IgD-negative memory B cell (primary cell): ENCODE data around the gene PLS3. TPM values are rescaled to one million over a fixed set of nuclear protein-coding genes. Genes with fewer than 3 reads are reported as not detected.
"Not testable (repeated sequence)": the region's sequence is repeated elsewhere in the genome, so short reads cannot be mapped to it uniquely, and the experiment has no call there.

Experiments used
- H3K27ac Mint-ChIP-seq, 3 donors: one replicate each; pipeline ENCODE4 v1.8.0; 2020 to 2022; ENCODE audit warnings: mild to moderate bottlenecking in 3 of 3, mixed read lengths in 3 of 3, moderate library complexity in 1 of 3
- H3K27me3 Mint-ChIP-seq: one replicate; pipeline ENCODE4 v1.8.0; 2021; ENCODE audit warnings: mixed read lengths
- H3K36me3 Mint-ChIP-seq: one replicate; pipeline ENCODE4 v1.8.0; 2020; ENCODE audit warnings: mild to moderate bottlenecking, mixed read lengths
- H3K4me1 Mint-ChIP-seq, 3 donors: one replicate each; pipeline ENCODE4 v1.8.0; 2020 to 2022; ENCODE audit warnings: mixed read lengths in 3 of 3, mild to moderate bottlenecking in 1 of 3
- H3K4me3 Mint-ChIP-seq, 4 donors: one replicate each; pipeline ENCODE4 v1.8.0; 2020 to 2022; ENCODE audit warnings: mild to moderate bottlenecking in 4 of 4, mixed read lengths in 4 of 4, moderate library complexity in 3 of 4
- H3K9me3 Mint-ChIP-seq, 3 donors: one replicate each; pipeline ENCODE4 v1.8.0; 2020 to 2021; ENCODE audit warnings: mixed read lengths in 3 of 3, mild to moderate bottlenecking in 1 of 3
- polyA plus RNA-seq: library from polyadenylated mRNA; unstranded; fragments of 300-500 nt; fragmentation: Illumina TruSeq; gene quantifications from one replicate; pipeline ENCODE4 v1.2.3, GENCODE V29; 2021

PLS3 gene
- polyA plus RNA-seq, 1 donor from 2014 or later = not detected

DNA sequence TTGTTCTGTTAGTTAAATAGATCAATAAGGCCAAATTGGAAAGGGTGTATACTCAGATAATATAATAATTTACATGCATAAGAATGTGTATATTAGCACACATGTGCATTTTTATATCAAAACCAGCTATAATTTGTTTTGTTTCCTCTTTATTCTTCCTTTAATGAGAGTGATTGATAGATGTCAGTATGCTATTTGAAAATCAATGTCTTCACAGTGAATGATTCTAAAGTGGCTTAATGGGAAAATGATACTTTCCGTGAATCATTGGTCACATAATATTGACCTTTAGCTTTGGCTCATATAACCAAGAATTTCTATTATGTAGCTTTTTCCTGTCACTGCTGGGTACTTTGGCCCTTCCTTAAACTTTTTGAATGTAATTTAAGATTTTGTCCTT, 48.6 kb downstream of the PLS3 start:
- H3K27me3 Mint-ChIP-seq = peaks cover 1% of the 10 kb centered on the region
- no peaks in the 10 kb centered on the region for H3K36me3 Mint-ChIP-seq
- H3K4me3 Mint-ChIP-seq = no peak overlapping the region
- no peak overlapping the region for H3K27ac Mint-ChIP-seq
- H3K9me3 Mint-ChIP-seq = no peaks in the 10 kb centered on the region
- H3K4me1 Mint-ChIP-seq = no peaks in the 10 kb centered on the region

DNA sequence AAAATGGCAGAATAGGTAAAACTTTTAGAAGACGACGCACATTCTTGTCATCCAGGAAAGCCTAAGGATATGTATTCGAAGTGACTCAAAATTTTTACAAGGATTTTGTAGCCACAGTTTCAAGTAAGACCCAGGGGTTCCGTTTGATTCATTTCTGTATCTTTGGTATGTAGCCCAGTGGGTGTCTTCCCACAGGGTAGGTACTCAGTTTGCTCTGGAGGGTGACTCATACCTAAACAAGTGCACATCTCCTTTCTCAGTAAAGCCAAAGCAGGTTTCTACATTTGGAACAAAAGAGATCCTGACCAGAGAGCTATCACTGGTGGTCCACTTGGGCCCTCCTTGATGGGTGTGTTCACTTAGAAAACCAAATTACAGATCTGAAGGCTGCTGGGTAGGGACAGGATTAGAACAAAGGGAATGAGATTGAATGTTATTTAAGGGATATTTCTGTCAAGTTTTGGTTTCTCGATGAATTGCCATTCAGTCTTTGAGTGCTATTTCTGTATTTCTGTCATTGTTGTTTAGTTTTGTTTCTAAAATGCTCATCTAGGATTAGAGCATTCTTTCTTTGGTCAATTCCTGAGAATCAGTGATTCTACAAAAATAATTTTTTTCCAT, 56.1 kb downstream of the PLS3 start:
- Mint-ChIP-seq H3K27ac (no peak overlapping the region), H3K36me3 (no peaks in the 10 kb centered on the region), H3K27me3 (peaks cover 3% of the 10 kb centered on the region), H3K4me1 (no peaks in the 10 kb centered on the region), H3K9me3 (no peaks in the 10 kb centered on the region), H3K4me3 (no peak overlapping the region)

- H3K4me1 Mint-ChIP-seq = no peaks in the 10 kb centered on the region
- no peak overlapping the region for H3K4me3 Mint-ChIP-seq
- no peaks in the 10 kb centered on the region for H3K27me3 Mint-ChIP-seq
- no peak overlapping the region for H3K27ac Mint-ChIP-seq
- H3K9me3 Mint-ChIP-seq = no peaks in the 10 kb centered on the region
- no peaks in the 10 kb centered on the region for H3K36me3 Mint-ChIP-seq
These were observed 61.6 kb downstream of the PLS3 start for GRCh38 chrX:115622534-115622933.

DNA sequence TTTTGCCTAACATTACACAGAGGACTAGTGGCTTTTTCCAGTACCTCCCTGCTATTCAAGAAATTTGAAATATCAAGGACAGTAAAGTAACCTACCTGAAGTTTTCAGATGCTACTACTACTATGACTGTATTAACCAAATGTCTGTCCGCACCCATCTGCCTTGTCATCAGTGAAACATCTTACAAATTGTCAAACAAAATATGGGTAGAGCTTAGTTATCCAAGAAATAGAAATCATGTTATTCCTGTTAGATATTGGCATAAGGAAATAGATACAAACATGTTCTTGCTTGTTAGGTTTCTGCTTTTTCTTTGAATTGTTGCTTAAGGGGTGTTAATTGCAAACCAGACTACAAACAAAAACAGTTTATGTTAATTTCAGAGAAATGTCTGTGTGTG, 63.9 kb downstream of the PLS3 start:
- Mint-ChIP-seq H3K4me3 (no peak overlapping the region), H3K27ac (no peak overlapping the region), H3K4me1 (no peaks in the 10 kb centered on the region), H3K36me3 (no peaks in the 10 kb centered on the region), H3K27me3 (no peaks in the 10 kb centered on the region), H3K9me3 (no peaks in the 10 kb centered on the region)

DNA sequence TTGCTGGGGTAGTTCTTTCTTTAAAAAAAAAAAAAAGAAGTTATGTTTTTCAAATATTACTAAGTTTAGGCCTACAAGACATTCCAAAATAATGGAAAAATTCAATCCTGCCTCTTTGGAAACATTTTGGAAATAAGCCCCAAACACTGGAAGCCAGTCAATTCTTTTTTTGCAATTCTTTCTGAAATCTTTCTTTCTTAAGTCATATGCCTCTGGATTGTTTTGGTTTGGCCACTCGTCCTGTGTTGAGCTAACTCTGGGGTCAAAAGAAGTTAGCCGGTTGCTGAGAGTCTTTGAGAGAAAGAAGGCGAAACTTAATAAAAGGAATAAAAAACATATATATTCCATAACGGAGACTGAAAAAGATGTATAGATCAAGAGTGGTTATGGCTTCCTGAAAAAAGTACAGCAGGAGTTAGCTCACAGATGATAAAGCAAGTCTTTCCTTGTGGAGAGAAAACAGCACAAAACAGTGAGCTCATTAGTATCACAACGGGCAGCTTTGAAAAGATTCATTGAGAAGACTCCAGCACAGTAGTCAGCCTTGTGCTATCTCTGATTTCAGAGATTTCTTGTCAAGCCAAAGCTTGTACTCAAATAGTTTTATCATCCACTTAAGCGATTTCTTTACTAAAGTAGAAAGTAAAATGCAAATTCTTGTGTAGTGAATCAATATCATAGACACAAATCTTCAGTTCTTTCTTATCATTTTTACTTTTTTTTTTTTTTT, 64.8 kb downstream of the PLS3 start:
- Mint-ChIP-seq H3K27ac (no peak overlapping the region), H3K36me3 (no peaks in the 10 kb centered on the region), H3K27me3 (peaks cover 1% of the 10 kb centered on the region), H3K4me3 (no peak overlapping the region), H3K9me3 (no peaks in the 10 kb centered on the region), H3K4me1 (no peaks in the 10 kb centered on the region)

GRCh38 chrX:115630204-115630603, 69.2 kb downstream of the PLS3 start:
- Mint-ChIP-seq H3K27me3 (peaks cover 1% of the 10 kb centered on the region), H3K36me3 (no peaks in the 10 kb centered on the region), H3K4me3 (no peak overlapping the region), H3K9me3 (peaks cover 0 to 1% (median 0%) of the 10 kb centered on the region in 3 donors), H3K27ac (no peak overlapping the region), H3K4me1 (no peaks in the 10 kb centered on the region)

- no peak overlapping the region for H3K27ac Mint-ChIP-seq
- no peak overlapping the region for H3K4me3 Mint-ChIP-seq
- H3K27me3 Mint-ChIP-seq = peaks cover 1% of the 10 kb centered on the region
- H3K9me3 Mint-ChIP-seq = peaks cover 0 to 1% (median 0%) of the 10 kb centered on the region in 3 donors
- H3K4me1 Mint-ChIP-seq = no peaks in the 10 kb centered on the region
- no peaks in the 10 kb centered on the region for H3K36me3 Mint-ChIP-seq
These were observed 71.5 kb downstream of the PLS3 start for GRCh38 chrX:115632455-115632854.

- H3K4me1 Mint-ChIP-seq, H3K4me3 Mint-ChIP-seq, H3K27ac Mint-ChIP-seq, H3K27me3 Mint-ChIP-seq, H3K9me3 Mint-ChIP-seq, H3K36me3 Mint-ChIP-seq: not testable (repeated sequence)
These were observed 72.4 kb downstream of the PLS3 start for GRCh38 chrX:115633397-115633796.

DNA sequence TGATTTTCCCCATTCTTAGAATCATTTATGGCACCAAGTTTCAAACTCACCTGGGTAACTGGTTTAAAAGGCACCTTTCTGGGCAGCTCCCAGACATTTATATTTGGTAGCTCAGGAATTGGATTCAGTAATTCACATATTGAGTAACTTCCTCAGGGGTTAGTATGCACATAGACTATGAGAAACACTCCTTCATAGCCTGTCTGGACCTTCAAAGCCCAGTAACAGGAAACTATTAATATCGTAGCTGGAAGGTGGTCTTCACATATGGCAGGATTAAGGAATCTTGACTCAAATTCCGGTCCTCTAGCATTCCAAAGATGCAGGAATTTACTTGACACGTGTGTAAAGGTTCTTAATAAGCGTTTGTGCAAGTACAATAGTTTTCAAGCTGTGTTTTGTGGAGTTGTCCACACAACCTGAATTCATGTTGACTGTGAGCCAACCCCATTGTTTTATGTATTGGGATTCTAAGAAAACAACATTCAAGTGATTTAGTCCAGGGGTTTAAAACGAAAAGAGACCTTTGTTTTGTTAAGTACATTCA, 78.4 kb downstream of the PLS3 start:
- Mint-ChIP-seq H3K27me3 (peaks cover 4% of the 10 kb centered on the region), H3K27ac (no peak overlapping the region), H3K9me3 (no peaks in the 10 kb centered on the region), H3K4me3 (no peak overlapping the region), H3K4me1 (peaks cover 0 to 1% (median 0%) of the 10 kb centered on the region in 3 donors), H3K36me3 (no peaks in the 10 kb centered on the region)

GRCh38 chrX:115642311-115642710, 81.3 kb downstream of the PLS3 start:
- Mint-ChIP-seq H3K4me3 (no peak overlapping the region), H3K9me3 (no peaks in the 10 kb centered on the region), H3K27me3 (peaks cover 4% of the 10 kb centered on the region), H3K4me1 (peaks cover 0 to 1% (median 0%) of the 10 kb centered on the region in 3 donors), H3K36me3 (no peaks in the 10 kb centered on the region), H3K27ac (no peak overlapping the region)

- no peaks in the 10 kb centered on the region for H3K36me3 Mint-ChIP-seq
- H3K27me3 Mint-ChIP-seq = peaks cover 4% of the 10 kb centered on the region
- H3K4me1 Mint-ChIP-seq = peaks cover 0 to 1% (median 0%) of the 10 kb centered on the region in 3 donors
- no peaks in the 10 kb centered on the region for H3K9me3 Mint-ChIP-seq
- no peak overlapping the region for H3K4me3 Mint-ChIP-seq
- no peak overlapping the region for H3K27ac Mint-ChIP-seq
These were observed 82.0 kb downstream of the PLS3 start for GRCh38 chrX:115642895-115643530.

DNA sequence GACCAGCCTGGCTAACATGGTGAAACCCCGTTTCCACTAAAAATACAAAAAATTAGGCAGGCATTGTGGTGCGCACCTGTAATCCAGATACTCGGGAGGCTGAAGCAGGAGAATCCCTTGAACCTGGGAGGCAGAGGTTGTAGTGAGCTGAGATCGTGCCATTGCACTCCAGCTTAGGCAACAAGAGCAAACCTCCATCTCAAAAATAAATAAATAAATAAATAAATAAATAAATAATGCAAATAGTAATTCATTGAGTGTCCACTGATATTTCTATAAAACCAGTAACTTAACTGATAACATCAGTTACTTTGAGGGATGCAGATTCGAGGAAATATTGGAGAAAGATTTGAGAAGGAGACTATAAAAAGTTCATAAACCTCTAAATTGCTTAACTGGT, 83.4 kb downstream of the PLS3 start:
- H3K4me3 Mint-ChIP-seq, H3K4me1 Mint-ChIP-seq, H3K36me3 Mint-ChIP-seq, H3K27ac Mint-ChIP-seq, H3K9me3 Mint-ChIP-seq, H3K27me3 Mint-ChIP-seq: not testable (repeated sequence)

DNA sequence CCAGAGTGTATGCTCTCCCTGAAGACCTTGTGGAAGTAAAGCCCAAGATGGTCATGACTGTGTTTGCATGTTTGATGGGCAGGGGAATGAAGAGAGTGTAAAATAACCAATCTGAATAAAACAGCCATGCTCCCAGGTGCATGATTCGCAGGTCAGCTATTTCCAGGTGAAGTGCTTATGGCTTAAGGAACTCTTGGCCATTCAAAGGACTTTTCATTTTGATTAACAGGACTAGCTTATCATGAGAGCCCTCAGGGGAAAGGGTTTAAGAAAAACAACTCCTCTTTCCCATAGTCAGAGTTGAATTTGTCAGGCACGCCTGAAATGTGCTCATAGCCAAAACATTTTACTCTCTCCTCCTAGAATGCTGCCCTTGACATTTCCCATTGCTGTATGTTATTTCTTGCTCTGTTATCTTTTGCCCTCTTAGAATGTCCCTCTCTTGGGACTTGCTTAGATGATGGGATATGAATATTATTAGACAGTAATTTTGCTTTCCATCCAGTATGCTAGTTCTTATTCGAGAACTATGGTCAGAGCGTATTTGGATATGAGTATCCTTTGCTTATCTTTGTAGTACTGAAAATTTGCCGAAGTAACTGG, 88.6 kb downstream of the PLS3 start:
- Mint-ChIP-seq H3K9me3 (no peaks in the 10 kb centered on the region), H3K27ac (no peak overlapping the region), H3K27me3 (no peaks in the 10 kb centered on the region), H3K4me3 (no peak overlapping the region), H3K36me3 (no peaks in the 10 kb centered on the region), H3K4me1 (no peaks in the 10 kb centered on the region)

DNA sequence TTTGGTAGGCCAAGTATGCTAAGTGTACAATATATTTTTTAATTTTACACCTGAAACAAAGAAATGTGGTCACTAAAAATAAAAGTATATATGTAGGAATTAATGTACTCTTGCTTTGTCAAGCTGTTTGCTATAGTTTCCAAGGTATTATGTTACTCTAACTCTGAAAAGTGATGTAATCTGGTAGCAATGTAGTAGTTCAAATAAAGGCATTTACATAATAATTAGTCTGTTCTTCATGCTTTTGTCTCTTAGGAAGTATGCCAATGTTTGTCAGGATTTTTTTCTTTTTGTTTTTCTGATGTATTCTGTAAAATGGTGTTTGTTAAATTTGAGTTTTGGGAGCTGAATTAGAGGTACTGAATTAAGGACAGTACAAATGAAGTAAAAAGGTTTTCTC, 89.5 kb downstream of the PLS3 start:
- Mint-ChIP-seq H3K27ac (no peak overlapping the region), H3K4me3 (no peak overlapping the region), H3K9me3 (no peaks in the 10 kb centered on the region), H3K36me3 (no peaks in the 10 kb centered on the region), H3K27me3 (no peaks in the 10 kb centered on the region), H3K4me1 (no peaks in the 10 kb centered on the region)

DNA sequence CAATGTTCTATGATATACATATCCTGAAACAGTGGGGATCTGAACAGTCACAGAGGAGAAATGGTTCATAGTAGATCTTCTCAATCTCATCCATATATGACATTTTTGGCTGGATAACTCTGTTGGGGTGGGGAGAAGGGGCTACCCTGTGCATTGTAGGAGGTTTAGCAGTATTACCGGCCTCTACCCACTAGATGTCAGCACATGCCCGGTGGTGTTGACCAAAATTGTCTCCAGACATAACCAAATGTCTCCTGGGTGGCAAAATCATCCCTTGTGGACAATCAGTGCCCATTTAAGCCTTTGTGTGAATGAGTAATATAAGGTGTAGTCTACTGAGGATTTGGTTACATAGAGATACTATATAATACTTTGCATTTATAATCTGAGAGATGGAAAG, 89.9 kb downstream of the PLS3 start:
- H3K9me3 Mint-ChIP-seq = no peaks in the 10 kb centered on the region
- no peaks in the 10 kb centered on the region for H3K27me3 Mint-ChIP-seq
- H3K27ac Mint-ChIP-seq = no peak overlapping the region
- H3K4me1 Mint-ChIP-seq = no peaks in the 10 kb centered on the region
- no peaks in the 10 kb centered on the region for H3K36me3 Mint-ChIP-seq
- no peak overlapping the region for H3K4me3 Mint-ChIP-seq
